ENCODE data around the gene GRIN2D. TPM values are rescaled to one million over a fixed set of nuclear protein-coding genes. Genes with fewer than 3 reads are reported as not detected.
A peak's percentile ranks its signal among the peaks of the same experiment; 100 is the strongest.
"Not testable (repeated sequence)": the region's sequence is repeated elsewhere in the genome, so short reads cannot be mapped to it uniquely, and the experiment has no call there.

The GRIN2D gene
- polyA plus RNA-seq, 10 donors: 0.83 to 2.5 (median 1.3) TPM

DNA sequence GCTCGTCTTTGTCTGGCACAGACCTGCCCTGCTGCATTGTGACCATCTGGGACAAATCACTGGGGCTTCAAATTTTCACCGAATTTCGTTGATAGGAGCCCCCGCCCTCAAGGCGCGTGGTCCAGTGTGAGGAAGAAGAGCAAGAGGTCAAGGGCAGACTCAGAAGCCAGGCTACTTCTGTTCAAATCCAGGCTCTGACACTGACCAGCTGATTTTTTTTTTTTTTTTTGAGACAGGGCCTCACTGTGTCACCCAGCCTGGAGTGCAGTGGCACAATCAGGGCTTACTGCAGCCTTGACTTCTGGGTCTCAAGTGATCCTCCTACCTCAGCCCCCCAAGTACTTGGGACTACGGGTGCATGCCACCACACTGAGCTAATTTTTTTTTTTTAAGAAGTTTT lies 22.1 kb upstream of the GRIN2D start:
- no peak for DNase-seq

DNA sequence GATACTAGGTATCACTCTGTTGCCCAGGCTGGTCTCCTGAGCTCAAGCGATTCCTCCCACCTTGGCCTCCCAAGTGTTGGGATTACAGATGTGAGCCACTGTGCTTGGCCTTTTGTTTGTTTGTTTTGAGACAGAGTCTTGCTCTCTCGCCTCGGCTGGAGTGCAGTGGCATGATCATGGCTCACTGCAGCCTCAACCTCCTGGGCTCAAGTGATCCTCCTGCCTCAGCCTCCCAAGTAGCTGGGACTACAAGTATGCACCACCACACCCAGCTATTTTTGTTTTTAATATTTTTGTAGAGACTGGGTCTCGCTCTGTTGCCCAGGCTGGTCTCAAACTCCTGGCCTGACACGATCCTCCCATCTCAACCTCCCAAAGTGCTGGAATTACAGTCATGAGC lies 21.7 kb upstream of the GRIN2D start:
- not testable (repeated sequence) for DNase-seq

DNA sequence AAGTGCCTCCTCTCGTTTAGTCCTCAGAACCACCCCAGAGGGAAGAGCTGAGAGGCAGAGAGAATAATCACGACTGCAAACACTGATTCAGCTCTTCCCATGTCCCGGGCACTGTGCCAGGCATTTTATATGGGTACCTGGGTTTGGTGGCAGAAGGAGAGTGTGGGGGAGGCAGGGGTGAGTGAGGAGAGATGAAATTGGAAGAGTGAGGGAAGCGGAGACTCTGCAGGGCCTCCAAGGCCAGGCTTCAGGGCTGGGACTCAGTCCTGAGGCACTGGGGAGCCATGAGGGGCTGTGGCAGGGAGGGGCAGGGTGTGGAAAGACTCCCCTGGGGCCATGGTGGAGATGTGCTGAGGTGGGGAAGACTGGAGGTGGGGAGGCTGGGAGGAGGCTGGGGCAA lies 20.6 kb upstream of the GRIN2D start:
- DNase-seq: no peak

DNA sequence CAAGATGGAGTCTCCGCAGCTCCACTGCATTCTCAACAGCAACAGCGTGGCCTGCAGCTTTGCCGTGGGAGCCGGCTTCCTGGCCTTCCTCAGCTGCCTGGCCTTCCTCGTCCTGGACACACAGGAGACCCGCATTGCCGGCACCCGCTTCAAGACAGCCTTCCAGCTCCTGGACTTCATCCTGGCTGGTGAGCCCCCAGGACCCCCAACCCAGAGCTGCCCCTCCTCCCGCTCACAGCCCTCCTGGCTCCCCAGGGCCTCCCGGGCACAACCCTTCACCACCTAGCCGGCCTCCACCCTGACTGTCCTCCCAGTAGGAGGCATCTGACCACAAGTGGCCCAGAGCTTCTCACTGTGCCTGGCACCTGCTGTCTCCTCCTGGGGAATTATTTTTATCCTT lies 19.9 kb upstream of the GRIN2D start:
- DNase-seq: no peak

DNA sequence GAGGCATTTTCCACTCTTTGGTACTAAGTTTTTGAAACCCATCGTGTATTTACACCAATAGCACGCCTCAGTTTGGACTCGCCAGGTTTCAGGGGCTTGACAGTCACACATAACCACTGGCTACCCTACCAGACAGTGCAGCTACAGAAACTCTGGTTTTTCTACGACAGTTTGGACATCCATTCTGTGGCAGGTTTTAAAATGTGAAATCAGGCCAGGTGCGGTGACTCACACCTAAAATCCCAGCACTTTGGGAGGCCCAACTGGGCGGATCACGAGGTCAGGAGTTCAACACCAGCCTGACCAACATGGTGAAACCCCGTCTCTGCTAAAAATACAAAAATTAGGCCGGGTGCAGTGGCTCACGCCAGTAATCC lies 15.3 kb upstream of the GRIN2D start:
- no peak for DNase-seq

DNA sequence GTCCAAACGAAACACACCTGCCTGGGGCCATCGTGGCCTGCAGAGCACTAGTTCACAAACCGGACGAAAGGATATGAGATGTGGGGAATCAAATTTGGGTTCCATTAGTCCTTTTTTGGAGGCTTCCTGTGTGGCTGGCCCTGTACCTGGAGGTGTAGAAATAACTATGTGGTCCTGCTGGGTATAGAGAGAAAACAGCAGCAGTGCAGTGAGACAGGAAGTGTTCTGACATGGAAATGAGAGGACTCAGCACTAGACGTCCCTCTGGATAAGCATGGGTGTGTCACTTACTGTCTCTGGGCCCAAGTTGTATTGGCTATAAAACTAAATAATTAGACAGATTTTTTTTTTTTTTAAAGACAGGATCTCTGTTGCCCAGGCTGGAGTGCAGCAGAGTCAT lies 14.4 kb upstream of the GRIN2D start:
- DNase-seq: no peak

DNA sequence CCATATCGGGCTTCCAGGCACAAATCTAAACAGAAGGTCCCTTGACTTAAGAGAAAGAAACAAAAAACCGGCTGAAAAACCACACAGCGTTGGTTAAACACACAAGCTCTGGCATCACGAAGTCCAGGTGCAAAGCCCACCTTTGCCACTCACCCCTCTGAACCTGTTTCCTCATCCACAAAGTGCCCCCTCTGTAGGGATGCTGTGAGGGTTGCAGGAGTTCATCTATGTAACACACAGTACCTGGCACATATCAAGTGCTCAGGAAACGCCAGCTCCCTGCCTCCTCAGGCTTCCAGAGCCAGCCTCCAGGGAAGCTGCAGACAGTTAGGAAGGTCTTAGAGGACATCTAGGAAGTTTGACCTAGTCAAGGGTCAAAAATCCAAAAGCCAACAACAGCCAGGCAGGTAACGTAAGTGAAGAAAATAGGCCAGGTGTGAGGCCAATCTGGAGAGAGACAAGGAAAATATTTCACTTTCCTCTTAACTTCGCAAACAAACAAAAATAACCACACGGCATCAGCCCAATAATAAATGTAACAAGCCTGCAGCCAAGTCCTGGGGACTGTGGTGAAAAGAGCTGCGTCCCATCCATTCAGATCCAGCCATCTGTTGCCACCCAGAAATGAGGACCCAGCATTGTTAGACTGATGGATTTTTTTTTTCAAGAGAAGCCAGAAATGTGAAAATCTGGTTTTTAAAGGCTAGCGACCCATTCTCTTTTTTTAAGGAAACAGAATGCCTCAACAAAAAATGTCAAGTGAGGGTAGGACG lies 12.1 kb upstream of the GRIN2D start:
- no peak for DNase-seq

DNA sequence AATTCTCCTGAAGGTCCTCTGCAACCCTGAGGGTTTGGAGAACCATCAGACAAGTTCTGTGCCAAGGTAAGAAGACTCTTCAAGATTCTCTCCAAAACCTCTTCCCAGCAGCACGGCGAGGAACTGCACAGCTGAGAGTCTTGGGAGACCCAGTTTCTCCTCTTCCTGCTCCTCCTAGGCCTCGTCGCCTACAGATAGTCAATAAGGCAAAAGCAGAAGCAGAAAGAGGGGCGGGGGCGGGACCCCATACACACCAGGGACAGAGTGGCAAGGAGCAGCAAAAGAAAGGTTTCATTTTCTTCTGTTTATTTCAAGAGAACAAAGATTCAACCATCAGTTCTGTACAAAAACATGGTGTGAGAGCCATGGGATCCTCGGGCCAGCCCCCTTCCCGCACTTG lies 11.2 kb upstream of the GRIN2D start:
- DNase-seq: no peak

DNA sequence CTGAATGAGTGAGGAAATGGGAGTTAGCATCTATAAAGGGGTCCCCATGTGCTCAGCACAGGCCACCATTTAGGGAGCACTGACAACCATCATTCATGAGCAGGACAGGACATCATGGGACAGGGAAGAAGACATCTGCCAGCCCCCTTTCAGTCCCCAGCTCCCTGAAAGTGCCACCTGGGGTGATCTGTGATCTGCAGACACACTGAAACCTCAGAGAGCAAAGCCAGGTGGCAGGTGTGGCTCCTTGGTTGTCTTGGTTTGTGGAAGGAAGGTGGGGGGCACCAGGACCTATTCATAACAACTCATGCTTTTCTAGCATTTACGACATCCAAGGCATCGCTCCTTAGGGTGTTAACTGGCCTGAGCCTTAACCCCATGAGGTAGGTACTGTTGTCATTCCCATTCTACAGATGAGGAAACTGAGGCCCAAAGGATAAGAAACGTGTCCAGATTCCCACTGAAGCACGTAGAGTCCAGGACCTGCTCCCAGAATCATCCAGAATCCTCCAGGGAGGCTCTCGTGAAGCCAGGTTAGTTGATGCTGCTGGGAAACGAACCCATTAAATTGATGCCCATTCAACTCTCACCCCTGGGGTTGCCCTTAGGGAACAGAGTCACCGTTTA lies 7.9 kb upstream of the GRIN2D start:
- DNase-seq: no peak

DNA sequence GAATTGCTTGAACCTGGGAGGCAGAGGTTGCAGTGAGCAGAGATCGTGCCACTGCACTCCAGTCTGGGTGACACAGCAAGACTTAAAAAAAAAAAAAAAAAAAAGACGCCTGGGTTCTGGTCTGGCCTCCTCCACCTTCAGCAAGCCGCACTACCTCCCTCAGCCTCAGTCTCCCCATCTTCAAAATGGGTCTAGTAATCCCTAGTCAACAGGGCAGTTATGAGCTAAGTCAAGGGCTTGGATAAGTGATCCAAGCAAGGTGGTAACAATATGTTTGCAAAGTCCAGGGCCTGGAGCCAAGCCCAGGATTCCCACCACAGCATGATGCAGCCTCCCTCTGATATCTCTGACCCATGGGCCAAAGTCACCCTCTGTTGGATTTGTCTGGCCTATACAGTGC lies 6.5 kb upstream of the GRIN2D start:
- no peak for DNase-seq

DNA sequence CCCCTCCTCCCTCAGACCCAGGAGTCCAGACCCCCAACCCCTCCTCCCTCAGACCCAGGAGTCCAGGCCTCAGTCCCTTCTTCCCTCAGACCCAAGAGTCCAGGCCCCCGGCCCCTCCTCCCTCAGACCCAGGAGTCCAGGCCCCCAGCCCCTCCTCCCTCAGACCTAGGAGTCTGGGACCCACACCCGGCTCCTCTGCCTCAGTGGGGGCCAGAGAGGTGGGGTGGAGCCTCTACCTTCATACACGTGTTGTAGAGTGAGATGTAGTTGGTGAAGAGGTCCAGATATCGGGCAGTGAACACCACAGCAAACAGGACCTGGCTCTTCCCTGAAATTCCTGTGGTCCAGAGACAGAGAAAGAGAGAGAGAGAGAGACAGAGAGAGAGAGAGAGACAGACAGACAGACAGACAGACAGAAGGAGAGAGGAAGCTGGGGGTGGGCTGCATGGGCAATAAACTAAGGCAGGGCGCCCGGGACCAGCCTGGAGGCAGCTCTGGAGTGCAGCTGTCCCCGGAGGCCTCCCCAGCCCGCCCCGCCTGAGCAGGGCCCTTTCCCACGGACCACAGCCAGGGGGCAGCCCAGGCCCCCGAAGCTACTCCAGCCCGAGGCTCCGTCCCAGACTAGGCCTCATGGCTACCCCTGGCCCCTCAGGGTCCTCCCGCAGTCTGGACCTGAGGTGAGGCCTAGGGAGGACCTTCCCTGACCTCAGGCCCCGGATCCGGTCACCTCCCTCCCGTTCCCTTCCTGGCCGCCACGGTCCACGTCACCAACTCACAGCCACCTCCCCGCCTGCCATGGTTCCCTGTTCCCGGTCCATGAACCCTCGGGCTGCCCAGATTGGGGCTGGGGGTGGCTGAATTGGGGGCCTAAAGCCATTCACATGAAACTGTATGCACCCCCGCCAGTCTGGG lies 3.0 kb upstream of the GRIN2D start:
- peak in 2 of 3 donors; percentile 75 to 91 for DNase-seq

DNA sequence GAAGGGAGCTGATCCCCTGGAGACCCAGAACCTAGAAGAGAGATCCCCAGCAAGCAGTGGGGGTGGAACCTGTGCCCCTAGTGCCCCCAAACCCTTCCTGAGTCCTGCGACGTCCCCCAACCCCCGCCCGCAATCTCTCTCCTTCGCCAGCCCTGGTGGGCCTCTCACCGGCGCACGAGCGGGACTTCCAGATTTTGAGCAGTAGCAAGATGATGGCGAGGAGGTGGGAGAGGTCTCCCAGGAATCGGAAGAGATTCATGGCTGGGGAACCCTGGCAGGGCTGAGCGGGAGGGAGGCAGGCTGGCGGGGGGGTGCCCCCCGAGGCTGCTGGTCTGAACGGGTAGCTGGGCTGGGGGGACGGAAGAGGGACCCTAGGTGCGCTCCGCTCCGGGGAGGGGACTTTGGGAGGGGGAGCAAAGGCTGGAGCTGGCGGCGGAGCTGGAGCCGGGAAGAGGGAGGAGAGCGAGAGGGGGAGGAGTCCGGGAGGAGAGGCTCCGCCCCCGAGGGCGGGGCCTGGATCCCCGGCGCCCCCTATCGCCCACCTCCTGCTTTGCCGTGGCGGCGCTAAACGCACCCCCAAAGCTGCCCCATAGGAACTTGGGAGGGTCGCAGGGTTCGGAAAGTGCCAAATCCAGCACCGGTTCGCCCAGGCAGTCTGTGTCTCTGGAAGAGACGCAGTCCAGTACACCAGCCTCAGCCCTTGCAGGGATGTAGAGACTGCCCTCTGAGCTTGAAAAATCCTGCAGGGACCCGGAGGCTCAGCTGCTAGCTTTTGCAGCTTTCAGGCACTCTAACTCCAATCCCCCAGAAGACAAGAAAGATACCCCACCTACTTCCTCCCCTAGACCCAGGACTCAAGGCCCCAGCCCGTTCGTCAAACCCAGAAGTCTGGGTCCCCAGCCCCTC lies 2.1 kb upstream of the GRIN2D start, which contains the start of gene KDELR1:
Gene KDELR1, minus strand, starts transcription at position 452 of the 906 bp plus-strand sequence. Its CDS starts 193 bp downstream, at position 259.
- peak; percentile 78 to 94 (median 90) for DNase-seq

DNA sequence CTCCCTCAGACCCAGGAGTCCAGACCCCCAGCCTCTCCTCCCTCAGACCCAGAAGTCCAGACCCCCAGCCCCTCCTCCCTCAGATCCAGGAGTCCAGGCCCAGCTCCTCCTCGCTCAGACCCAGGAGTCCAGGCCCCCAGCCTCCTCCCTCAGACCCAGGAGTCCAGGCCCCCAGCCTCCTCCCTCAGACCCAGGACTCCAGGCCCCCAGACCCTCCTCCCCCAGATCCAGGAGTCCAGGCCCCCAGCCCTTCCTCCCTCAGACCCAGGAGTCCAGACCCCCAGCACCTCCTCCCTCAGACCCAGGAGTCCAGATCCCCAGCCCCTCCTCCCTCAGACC lies 1.5 kb upstream of the GRIN2D start:
- DNase-seq: not testable (repeated sequence)

DNA sequence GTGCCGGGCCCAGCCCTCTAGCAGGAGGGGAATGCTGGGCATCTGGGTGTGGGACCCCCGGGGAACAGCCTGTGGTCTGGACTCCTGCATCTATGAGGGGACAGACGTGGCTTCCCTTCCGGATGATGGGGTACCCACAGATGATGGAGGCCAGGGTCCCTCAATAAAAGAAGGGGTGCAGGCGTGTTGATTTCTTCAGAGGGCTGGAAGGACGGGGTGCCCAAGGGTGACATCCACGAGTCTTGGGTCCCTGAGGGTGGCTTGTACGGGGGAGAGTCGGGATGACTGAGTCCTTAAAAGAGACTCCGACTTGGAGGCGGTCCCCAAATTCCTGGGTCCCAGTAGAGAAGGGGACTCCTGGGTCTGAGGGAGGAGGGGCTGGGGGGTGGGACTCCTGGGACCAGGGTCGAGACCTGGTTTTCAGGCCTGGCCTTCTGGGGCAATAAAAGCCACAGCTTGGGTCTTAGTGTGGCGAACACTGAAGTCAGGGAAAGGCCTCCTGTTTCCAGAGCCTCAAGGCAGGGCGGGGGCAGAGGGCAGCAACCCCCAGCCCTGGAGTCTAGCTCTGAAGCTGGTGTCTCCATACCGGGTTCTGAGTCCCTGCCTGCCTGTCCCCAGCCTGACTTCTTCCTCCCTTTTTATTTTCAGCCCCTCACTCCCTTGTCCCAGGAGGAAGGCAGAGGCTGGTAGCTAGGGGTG lies 459 bp upstream of the GRIN2D start:
- no peak for DNase-seq

DNA sequence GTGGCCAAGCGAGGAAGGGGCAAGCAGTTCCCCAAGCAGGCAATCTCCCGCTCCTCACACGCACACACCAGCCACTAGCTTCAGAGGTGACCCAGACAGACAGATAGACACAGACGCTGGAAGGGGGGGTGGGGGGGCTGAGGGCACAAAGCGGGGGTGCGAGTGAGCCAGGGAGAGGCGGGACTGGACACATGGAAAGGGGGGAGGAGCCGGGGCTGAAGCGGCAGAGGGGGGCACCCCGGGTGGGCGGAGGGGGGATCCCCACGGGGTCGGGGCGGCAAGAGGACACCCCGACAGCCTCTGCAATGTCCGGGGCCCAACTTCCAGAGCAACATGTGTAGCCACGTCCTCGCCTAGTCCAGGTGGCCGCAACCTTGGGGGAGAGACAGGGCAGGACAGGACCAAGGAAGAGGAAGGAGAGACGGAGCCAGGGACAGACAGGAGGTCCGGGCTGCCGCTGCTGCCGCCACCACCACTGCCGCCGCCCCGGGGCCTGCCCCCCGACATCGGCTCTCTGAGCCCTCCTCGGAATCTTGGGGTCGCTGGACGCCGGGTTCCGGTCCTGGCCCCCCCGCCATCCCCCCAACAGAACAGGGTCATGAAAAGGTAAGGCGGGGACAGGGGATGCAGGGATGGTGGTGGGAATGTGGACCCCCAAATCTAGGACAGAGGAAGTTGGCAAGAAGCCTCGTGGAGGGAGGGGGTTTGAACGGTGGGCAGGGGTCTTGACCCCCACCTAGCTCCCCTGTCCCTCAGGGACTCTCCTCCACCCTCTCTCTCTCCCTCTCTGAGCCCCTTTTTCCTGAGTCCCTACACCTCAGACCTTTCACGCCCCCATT lies 1.1 kb downstream of the GRIN2D start:
- DNase-seq: no peak

DNA sequence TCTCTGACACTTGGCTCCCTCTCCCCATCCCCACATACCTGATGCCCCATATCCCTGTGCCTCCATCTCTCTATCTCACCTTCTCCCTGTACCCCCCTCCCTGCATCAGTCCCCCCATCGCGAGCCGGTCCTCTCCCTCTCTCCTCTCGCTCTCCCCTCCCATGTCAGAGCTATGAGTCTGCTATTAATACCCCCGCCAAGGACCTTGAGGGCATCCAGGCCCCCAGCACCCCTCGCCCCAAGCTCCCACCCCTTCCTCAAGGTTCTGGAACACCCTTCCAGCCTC lies 1.6 kb downstream of the GRIN2D start:
- no peak for DNase-seq

DNA sequence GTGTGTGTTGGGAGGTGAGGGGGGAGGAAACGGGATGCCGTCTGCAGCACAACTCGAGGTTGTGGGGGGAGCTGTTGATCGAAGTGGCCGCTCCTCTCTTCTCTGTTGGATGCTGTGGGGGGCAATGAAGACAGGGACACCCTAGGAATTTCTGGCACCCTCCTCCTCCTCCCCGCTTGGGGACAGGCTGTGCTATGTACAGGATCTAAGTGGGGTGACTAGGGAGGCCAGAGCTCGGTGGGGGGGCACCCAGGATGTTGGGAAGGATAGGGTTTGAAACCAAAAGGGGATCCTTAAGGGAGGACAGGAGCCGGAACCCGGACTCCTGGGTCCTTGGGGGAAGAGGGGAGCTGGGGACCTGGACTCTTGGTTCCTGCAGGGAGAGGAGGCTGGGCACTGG lies 2.0 kb downstream of the GRIN2D start:
- no peak for DNase-seq

DNA sequence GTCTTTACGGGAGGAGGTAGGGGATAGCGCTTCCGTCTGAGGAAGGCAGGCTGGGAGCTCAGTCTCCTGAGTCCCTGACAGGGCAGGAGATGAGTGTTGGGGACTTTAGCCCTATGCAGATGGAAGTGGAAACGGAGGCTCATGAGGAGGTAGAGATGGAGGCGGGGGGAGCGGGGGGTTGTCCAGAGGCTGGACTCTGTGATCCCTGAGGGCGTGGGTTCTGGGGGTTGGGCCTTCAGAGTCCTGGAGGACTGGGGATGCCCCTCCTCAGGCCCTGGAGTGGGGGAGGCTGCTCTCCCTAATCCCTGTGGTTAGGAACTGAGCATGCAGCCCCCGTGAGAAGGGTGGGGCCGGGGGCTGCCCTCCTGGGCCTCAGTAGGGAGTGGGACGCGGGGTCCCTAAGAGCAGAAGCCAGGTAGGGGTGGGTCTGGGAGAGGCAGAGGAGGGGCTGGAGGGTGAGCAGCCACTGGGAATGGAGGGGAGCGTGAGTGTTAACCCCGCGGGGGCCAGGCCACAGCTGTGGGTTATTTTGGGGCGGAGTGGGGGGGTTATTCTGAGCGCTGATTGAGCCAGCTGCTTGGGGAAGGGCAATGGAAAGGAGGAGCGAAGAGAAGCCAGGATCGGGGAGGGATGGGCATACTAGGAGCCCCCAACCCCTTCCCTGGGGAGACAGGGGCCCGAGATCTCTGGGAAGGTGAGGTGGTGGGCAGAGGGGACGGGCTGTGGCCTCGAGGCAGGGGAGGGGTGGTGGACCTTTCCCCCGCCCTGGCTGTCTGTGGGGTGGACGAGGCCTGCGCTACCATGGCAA lies 2.8 kb downstream of the GRIN2D start:
- DNase-seq: no peak

DNA sequence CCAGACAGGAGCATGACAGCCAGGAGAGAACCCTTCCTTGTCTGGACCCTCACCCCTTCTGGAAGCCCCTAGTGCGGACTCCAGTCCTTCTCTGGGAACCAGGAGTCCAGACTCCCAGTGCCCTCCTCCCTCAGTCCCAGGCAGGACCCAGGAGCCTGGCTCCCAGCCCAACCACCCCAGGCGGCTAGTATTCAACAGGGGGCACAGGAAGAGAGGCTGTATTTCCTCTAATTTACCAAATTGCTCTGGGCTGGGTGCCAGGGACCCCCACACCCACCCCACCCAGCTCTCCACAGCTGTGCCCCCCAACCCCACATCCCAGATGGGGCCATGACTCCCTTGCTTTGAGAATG lies 3.3 kb downstream of the GRIN2D start:
- no peak for DNase-seq
